ENCODE measurements around the gene NAA10. TPM values are rescaled to one million over a fixed set of nuclear protein-coding genes. Genes with fewer than 3 reads are reported as not detected.

The NAA10 gene
- total and polyA plus RNA-seq, 10 donors = 56.4 to 174 (median 87.8) TPM

DNA sequence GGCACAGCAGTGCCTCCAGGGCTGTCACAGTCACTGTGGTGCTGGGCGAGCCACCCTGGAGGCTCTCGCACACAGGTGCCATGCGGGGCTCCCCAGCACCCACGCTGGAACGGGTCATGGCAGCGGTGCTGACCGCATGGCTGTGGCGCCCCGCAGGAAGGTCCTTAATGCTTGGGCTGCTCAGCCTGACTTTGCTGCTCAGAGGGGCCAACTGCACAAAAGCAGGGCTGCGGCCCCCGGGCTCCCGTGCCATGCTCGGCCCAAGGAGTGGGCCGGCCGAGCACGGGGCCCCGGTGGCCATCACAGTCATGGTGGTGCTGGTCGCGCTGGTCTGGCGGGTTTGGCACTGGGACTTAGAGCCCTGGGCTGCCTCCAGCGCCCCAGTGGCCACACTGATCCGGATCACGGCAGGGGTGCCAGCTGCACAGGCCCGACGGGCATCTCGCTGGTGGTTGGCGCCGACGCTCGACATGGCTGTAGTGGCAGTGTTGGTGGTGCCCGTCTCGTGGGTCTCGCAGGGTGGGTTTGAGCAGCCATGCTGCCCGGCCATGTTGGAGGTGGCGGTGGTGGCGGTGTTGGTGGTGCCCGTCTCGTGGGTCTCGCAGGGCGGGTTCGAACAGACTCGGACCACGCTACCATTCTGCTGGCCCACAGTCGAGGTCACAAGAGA, 19.9 kb upstream of the NAA10 start:
- peaks cover 0 to 16% (median 9%) of the 10 kb centered on the region in 6 donors for H3K4me1 ChIP-seq
- H3K36me3 ChIP-seq = peaks cover 6 to 100% (median 96%) of the 10 kb centered on the region in 6 donors
- intact Hi-C loops (cut with DNase I; ENCODE audit: low total_unique reads) = no loop called here
- peak; percentile 74 for DNase-seq
- no peak overlapping the region for H3K4me3 ChIP-seq
- peaks cover 0 to 3% (median 0%) of the 10 kb centered on the region in 7 donors for H3K27me3 ChIP-seq (replicated peaks in 1 of 7)
- H3K27ac ChIP-seq = no peak overlapping the region
- H3K9me3 ChIP-seq = no peaks in the 10 kb centered on the region
- TF ChIP-seq POLR2AphosphoS5 (IDR thresholded peaks at IDR 0.05) (no peak), POLR2A (IDR thresholded peaks at IDR 0.05) (no peak)
- TF ChIP-seq, protein P1, sequence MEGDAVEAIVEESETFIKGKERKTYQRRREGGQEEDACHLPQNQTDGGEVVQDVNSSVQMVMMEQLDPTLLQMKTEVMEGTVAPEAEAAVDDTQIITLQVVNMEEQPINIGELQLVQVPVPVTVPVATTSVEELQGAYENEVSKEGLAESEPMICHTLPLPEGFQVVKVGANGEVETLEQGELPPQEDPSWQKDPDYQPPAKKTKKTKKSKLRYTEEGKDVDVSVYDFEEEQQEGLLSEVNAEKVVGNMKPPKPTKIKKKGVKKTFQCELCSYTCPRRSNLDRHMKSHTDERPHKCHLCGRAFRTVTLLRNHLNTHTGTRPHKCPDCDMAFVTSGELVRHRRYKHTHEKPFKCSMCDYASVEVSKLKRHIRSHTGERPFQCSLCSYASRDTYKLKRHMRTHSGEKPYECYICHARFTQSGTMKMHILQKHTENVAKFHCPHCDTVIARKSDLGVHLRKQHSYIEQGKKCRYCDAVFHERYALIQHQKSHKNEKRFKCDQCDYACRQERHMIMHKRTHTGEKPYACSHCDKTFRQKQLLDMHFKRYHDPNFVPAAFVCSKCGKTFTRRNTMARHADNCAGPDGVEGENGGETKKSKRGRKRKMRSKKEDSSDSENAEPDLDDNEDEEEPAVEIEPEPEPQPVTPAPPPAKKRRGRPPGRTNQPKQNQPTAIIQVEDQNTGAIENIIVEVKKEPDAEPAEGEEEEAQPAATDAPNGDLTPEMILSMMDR (IDR thresholded peaks at IDR 0.05 in 8 of 11, conservative IDR thresholded peaks at IDR 0.05 in 3 of 11) = no peak
- WGBS, 5 donors = 94 to 100% (median 98%) methylated on average over 1 to 44 of the region's 44 CpGs

GRCh38 chrX:153953892-153954557, 19.2 kb upstream of the NAA10 start:
- H3K27ac ChIP-seq = peak overlapping the region in 3 of 8 donors; percentile 18 to 48 (median 45)
- no peaks in the 10 kb centered on the region for H3K9me3 ChIP-seq
- DNase-seq = peak; percentile 79
- H3K4me1 ChIP-seq = peaks cover 0 to 23% (median 14%) of the 10 kb centered on the region in 6 donors
- WGBS, 5 donors = 75 to 82% (median 77%) methylated on average over 23 to 33 of the region's 33 CpGs; no CpG with 5 or more reads in 1 of the 5 donors
- TF ChIP-seq POLR2A (IDR thresholded peaks at IDR 0.05) = no peak
- H3K27me3 ChIP-seq (replicated peaks in 1 of 7) = peaks cover 0 to 3% (median 0%) of the 10 kb centered on the region in 7 donors
- no peak overlapping the region for H3K4me3 ChIP-seq
- intact Hi-C loops (cut with DNase I; ENCODE audit: low total_unique reads) = loop anchor here (2.0 kb wide), 1 partner anchor 193 kb away; no protein-coding TSS in a partner anchor
- peaks cover 6 to 100% (median 94%) of the 10 kb centered on the region in 6 donors for H3K36me3 ChIP-seq

DNA sequence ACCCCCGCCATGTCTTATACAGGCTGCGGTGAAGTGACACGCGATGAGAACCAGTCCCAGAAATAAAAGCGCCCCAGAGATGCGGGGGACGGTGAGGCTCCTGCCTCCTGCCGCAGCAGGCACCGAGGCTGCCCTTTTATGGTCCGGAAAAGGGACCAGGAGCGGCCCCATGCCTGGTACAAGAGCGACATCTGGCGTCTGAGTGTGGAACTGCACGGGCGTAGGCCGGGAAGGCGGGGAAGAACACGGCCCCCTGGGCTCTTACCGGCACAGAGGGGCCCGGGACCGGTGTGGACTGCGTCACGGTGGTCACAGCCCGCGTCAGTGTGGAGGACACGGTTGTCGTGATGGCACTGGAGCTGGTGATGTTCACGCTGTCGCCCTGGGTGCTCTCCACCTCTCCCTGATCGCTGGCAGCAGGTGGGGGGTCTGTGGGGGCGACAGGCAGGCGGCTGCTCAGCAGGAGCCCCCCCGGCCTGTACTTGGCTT, 18.5 kb upstream of the NAA10 start:
- Histone ChIP-seq H3K4me3 (no peak overlapping the region), H3K4me1 (peaks cover 0 to 29% (median 19%) of the 10 kb centered on the region in 6 donors), H3K9me3 (no peaks in the 10 kb centered on the region), H3K27ac (peak overlapping the region in 3 of 8 donors; percentile 18 to 48 (median 45)), H3K36me3 (peaks cover 4 to 100% (median 88%) of the 10 kb centered on the region in 6 donors), H3K27me3 (replicated peaks in 1 of 7) (peaks cover 0 to 3% (median 0%) of the 10 kb centered on the region in 7 donors)
- TF ChIP-seq POLR2A (IDR thresholded peaks at IDR 0.05) (no peak), POLR2AphosphoS5 (IDR thresholded peaks at IDR 0.05) (peak; percentile 66 to 78 (median 69))
- TF ChIP-seq, protein P1 (IDR thresholded peaks at IDR 0.05 in 8 of 11, conservative IDR thresholded peaks at IDR 0.05 in 3 of 11) = peak; percentile 94 to 100 (median 97)
- intact Hi-C loops (cut with DNase I; ENCODE audit: low total_unique reads) = loop anchor here (2.0 kb wide), 1 partner anchor 193 kb away; no protein-coding TSS in a partner anchor
- WGBS, 5 donors = 27 to 36% (median 31%) methylated on average over 8 to 33 of the region's 33 CpGs
- DNase-seq = peak; percentile 94

- peaks cover 0 to 38% (median 28%) of the 10 kb centered on the region in 6 donors for H3K4me1 ChIP-seq
- WGBS, 5 donors = 92 to 100% (median 93%) methylated on average over 5 to 32 of the region's 32 CpGs
- peaks cover 0 to 3% (median 0%) of the 10 kb centered on the region in 7 donors for H3K27me3 ChIP-seq (replicated peaks in 1 of 7)
- intact Hi-C loops (cut with DNase I; ENCODE audit: low total_unique reads) = loop anchor here (2.0 kb wide), 1 partner anchor 192 kb away; no protein-coding TSS in a partner anchor
- no peak overlapping the region for H3K4me3 ChIP-seq
- TF ChIP-seq, protein P1 (IDR thresholded peaks at IDR 0.05 in 8 of 11, conservative IDR thresholded peaks at IDR 0.05 in 3 of 11) = no peak
- TF ChIP-seq POLR2AphosphoS5 (IDR thresholded peaks at IDR 0.05) (peak in 1 of 3 donors; percentile 48), POLR2A (IDR thresholded peaks at IDR 0.05) (no peak)
- H3K27ac ChIP-seq = peak overlapping the region in 2 of 8 donors; percentile 45 to 48
- no peaks in the 10 kb centered on the region for H3K9me3 ChIP-seq
- H3K36me3 ChIP-seq = peaks cover under 1 to 97% (median 79%) of the 10 kb centered on the region in 6 donors
- peak; percentile 80 for DNase-seq
Measured at GRCh38 chrX:153952373-153953026, 17.7 kb upstream of the NAA10 start.

Data from spleen (tissue), 11 donors.